OCI-LY7 (cell line): Measurements from ENCODE around the gene UBXN7. TPM values are rescaled to one million over a fixed set of nuclear protein-coding genes. Genes with fewer than 3 reads are reported as not detected.
"Not testable (repeated sequence)": the region's sequence is repeated elsewhere in the genome, so short reads cannot be mapped to it uniquely, and the experiment has no call there.

Experiments used
- BruUV-seq: library from RNA; stranded (reverse); fragments of 400-500 nt; replicated peaks from 2 replicates; lab custom pipeline; 2021; lab: Mats Ljungman, UMichigan
- CTCF ChIA-PET: fragments of 300-600 bp; sonication (Branson Sonifier 250); formaldehyde crosslinking; loops from one replicate; lab custom pipeline; 2022; ENCODE audit warnings: antibody characterized with exemption; ENCODE audit not compliant: unreplicated experiment; lab: Charles Lee
- POLR2A ChIA-PET: fragments of 300-600 bp; sonication (Branson Sonifier 250); formaldehyde crosslinking; loops from one replicate; lab custom pipeline; 2022; ENCODE audit warnings: antibody characterized with exemption; lab: Charles Lee
- DNase-seq: peaks from one replicate; pipeline ENCODE4 v3.0.0-alpha.2; 2015; ENCODE audit warnings: low spot score
- H2AFZ ChIP-seq: fragments of 200-600 bp; sonication (generic), shearing (Covaris generic); 2 replicates; pipeline ENCODE4 v1.6.1; 2014; ENCODE audit warnings: mild to moderate bottlenecking, antibody characterized with exemption, low read length, moderate library complexity
- H3K27ac ChIP-seq: fragments of 200-600 bp; sonication (generic); 2 replicates; pipeline ENCODE4 v1.5.1; 2014; ENCODE audit warnings: mixed run types, low read depth, mild to moderate bottlenecking, moderate library complexity, low read length, inconsistent platforms; ENCODE audit not compliant: poor library complexity, severe bottlenecking
- H3K36me3 ChIP-seq: fragments of 200-600 bp; sonication (generic); 2 replicates; pipeline ENCODE4 v1.6.1; 2014; ENCODE audit warnings: mild to moderate bottlenecking, antibody characterized with exemption, low read length, moderate library complexity, mixed read lengths; ENCODE audit not compliant: insufficient read depth
- H3K4me1 ChIP-seq: fragments of 200-600 bp; sonication (generic); 2 replicates; pipeline ENCODE4 v1.5.1; 2014; ENCODE audit warnings: mild to moderate bottlenecking, low read length; ENCODE audit not compliant: insufficient read depth, poor library complexity, severe bottlenecking
- H3K4me2 ChIP-seq: fragments of 200-600 bp; sonication (generic); 2 replicates; pipeline ENCODE4 v1.6.1; 2014; ENCODE audit warnings: mild to moderate bottlenecking, low read length
- H3K4me3 ChIP-seq: fragments of 200-600 bp; sonication (generic); 2 replicates; pipeline ENCODE4 v1.5.1; 2014; ENCODE audit warnings: mild to moderate bottlenecking, low read depth, low read length; ENCODE audit not compliant: poor library complexity, severe bottlenecking
- H3K79me2 ChIP-seq: fragments of 200-600 bp; sonication (generic); 2 replicates; pipeline ENCODE4 v1.6.1; 2016; ENCODE audit warnings: low read depth, mild to moderate bottlenecking, low read length, moderate library complexity, mixed read lengths; ENCODE audit not compliant: insufficient read depth
- H3K9me2 ChIP-seq: fragments of 200-600 bp; sonication (generic); 2 replicates; pipeline ENCODE4 v1.6.1; 2016; ENCODE audit warnings: mild to moderate bottlenecking, low read length, mixed read lengths; ENCODE audit not compliant: insufficient read depth
- H3K9me3 ChIP-seq: fragments of 200-600 bp; sonication (generic); 2 replicates; pipeline ENCODE4 v1.6.1; 2014; ENCODE audit warnings: mild to moderate bottlenecking, mixed run types, low read length, mixed read lengths
- H4K20me1 ChIP-seq: fragments of 200-600 bp; sonication (generic); 2 replicates; pipeline ENCODE4 v1.6.1; 2014; ENCODE audit warnings: mild to moderate bottlenecking, antibody characterized with exemption, low read length, moderate library complexity, mixed read lengths; ENCODE audit not compliant: insufficient read depth
- EZH2phosphoT487 ChIP-seq: fragments of 200-600 bp; sonication (generic); IDR thresholded peaks from 2 replicates; pipeline ENCODE4 v1.6.1; 2018; ENCODE audit warnings: low read depth, borderline replicate concordance, mild to moderate bottlenecking, mixed run types, antibody characterized with exemption, low read length, moderate library complexity, mixed read lengths
- intact Hi-C: fragments of 100-400 bp; cut with micrococcal nuclease; formaldehyde crosslinking; loops from one replicate; pipeline ENCODE4 v1.10.0; 2022; ENCODE audit not compliant: unreplicated experiment
- total RNA-seq, 2 experiments: library from RNA; depleted of rRNA in 1 of 2; stranded (reverse); fragments of >200 nt in 1 of 2; shearing (Covaris generic) in 1 of 2; gene quantifications; 2 replicates each; pipeline ENCODE4 v1.2.3, GENCODE V29; 2014 to 2022
- TF ChIP-seq, protein P1 (sequence below): fragments of 200-600 bp; sonication (generic); conservative IDR thresholded peaks from 2 replicates; pipeline ENCODE4 v1.5.1; 2014; ENCODE audit warnings: mild to moderate bottlenecking, antibody characterized with exemption, low read length, moderate library complexity, mixed read lengths

UBXN7 gene
- total RNA-seq, 2 experiments from 2014 or later: 12.7 to 73.4 TPM

DNA sequence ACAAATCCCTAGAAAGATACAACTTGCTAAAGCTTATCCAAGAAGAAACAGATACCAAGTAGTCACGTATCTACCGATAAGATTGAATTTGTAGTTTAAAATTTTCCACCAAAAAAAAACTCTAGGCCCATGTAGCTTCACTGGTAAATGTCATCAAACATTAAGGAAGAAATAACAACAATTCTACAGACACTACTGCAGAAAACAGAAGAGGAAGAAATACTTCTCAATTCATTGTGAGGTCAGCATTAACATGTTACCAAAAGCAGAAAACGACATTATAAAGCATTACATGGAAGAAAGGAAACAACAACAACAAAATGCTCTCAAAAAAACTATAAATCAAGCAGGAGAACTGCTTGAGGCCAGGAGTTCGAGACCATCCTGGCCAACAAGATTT, 66.5 kb downstream of the UBXN7 start:
- TF ChIP-seq EZH2phosphoT487: no peak
- TF ChIP-seq, protein P1, sequence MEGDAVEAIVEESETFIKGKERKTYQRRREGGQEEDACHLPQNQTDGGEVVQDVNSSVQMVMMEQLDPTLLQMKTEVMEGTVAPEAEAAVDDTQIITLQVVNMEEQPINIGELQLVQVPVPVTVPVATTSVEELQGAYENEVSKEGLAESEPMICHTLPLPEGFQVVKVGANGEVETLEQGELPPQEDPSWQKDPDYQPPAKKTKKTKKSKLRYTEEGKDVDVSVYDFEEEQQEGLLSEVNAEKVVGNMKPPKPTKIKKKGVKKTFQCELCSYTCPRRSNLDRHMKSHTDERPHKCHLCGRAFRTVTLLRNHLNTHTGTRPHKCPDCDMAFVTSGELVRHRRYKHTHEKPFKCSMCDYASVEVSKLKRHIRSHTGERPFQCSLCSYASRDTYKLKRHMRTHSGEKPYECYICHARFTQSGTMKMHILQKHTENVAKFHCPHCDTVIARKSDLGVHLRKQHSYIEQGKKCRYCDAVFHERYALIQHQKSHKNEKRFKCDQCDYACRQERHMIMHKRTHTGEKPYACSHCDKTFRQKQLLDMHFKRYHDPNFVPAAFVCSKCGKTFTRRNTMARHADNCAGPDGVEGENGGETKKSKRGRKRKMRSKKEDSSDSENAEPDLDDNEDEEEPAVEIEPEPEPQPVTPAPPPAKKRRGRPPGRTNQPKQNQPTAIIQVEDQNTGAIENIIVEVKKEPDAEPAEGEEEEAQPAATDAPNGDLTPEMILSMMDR: no peak
- H3K27ac ChIP-seq: no peak overlapping the region
- no peak overlapping the region for H2AFZ ChIP-seq
- no peaks in the 10 kb centered on the region for H3K4me1 ChIP-seq
- intact Hi-C loops: no loop called here
- peaks cover 58% of the 10 kb centered on the region for H3K36me3 ChIP-seq
- no peak for DNase-seq
- H3K9me3 ChIP-seq: no peaks in the 10 kb centered on the region
- no peak overlapping the region for H3K4me3 ChIP-seq
- POLR2A ChIA-PET: interaction anchor here (0.6 to 1.8 kb wide), 5 partner anchors 16 to 1567 kb away, joined by 3 to 7 read pairs (median 5); no protein-coding TSS in a partner anchor
- no peaks in the 10 kb centered on the region for H3K79me2 ChIP-seq
- CTCF ChIA-PET: no interaction called here
- no peaks in the 10 kb centered on the region for H4K20me1 ChIP-seq
- no TSS peak for BruUV-seq
- H3K4me2 ChIP-seq: no peak overlapping the region
- no peaks in the 10 kb centered on the region for H3K9me2 ChIP-seq

DNA sequence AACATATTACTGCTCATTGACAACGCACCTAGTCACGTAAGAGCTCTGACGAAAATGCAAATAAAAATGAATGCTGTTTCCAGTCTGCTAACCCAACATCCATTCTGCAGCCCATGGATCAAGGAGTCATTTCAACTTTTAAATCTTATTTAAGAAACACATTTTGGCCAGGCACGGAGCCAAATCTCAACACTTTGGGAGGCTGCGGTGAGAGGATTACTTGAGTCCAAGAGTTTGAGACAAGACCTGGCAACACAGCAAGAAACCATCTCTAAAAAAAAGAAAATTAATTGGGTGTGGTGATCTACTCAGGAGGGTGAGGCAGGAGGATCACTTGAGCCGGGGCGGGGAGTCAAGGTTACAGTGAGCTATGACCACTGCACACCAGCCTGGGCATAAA, 71.6 kb downstream of the UBXN7 start:
- Histone ChIP-seq H3K4me1 (no peaks in the 10 kb centered on the region), H3K79me2 (no peaks in the 10 kb centered on the region), H3K27ac (no peak overlapping the region), H3K4me2 (no peak overlapping the region), H4K20me1 (no peaks in the 10 kb centered on the region), H2AFZ (no peak overlapping the region), H3K9me3 (no peaks in the 10 kb centered on the region), H3K4me3 (no peak overlapping the region), H3K9me2 (no peaks in the 10 kb centered on the region), H3K36me3 (peaks cover 83% of the 10 kb centered on the region)
- ChIA-PET POLR2A (interaction anchor here (1.1 kb wide), 1 partner anchor 9 kb away, joined by 4 read pairs; no protein-coding TSS in a partner anchor), CTCF (no interaction called here)
- intact Hi-C loops: no loop called here
- DNase-seq: no peak
- no TSS peak for BruUV-seq
- TF ChIP-seq, protein P1: no peak
- TF ChIP-seq EZH2phosphoT487: no peak

DNA sequence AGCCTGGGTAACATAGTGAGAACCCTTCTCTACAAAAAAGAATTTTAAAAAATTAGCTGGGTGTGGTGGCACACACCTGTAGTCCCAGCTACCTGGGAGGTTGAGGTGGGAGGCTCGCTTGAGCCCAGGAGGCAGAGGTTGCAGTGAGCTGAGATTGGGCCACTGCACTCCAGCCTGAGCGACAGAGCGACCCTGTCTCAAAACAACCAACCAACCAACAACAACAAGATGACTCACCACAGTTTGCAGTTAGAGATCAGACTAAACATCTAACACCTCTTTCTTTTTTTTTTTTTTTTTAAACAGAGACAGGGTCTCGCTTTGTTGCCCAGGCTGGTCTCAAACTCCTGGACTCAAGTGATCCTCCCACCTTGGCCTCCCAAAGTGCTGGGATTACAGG, 73.7 kb downstream of the UBXN7 start:
- H4K20me1 ChIP-seq, DNase-seq, BruUV-seq, intact Hi-C loops, H3K9me2 ChIP-seq, H3K27ac ChIP-seq, H3K4me1 ChIP-seq, H3K4me3 ChIP-seq, H3K9me3 ChIP-seq, H2AFZ ChIP-seq, H3K4me2 ChIP-seq, H3K79me2 ChIP-seq, CTCF ChIA-PET: not testable (repeated sequence)
- POLR2A ChIA-PET: interaction anchor here (0.7 to 1.2 kb wide), 4 partner anchors 10 to 903 kb away, joined by 3 to 6 read pairs (median 4); no protein-coding TSS in a partner anchor
- peaks cover 86% of the 10 kb centered on the region for H3K36me3 ChIP-seq
